DMS 273 (cell line): ENCODE results near the gene SEC23B.
A peak's percentile ranks its signal among the peaks of the same experiment; 100 is the strongest.

Experiments used
- DNase-seq: peaks from one replicate; lab custom pipeline; 2025; ENCODE audit not compliant: unreplicated experiment; lab: John Stamatoyannopoulos, UW

Gene SEC23B

GRCh38 chr20:18587665-18588573, 80.2 kb downstream of the SEC23B start, which contains the start of gene DTD1:
DTD1 (plus strand) TSS chr20:18588054; CDS start chr20:18588073, 19 bp downstream.
- DNase-seq = peak; percentile 97

- DNase-seq = no peak
Measured at GRCh38 chr20:18588574-18588933, 80.8 kb downstream of the SEC23B start.

- DNase-seq = no peak
Measured at GRCh38 chr20:18589941-18590674, 82.4 kb downstream of the SEC23B start.

GRCh38 chr20:18596270-18596669, 88.5 kb downstream of the SEC23B start:
- no peak for DNase-seq

GRCh38 chr20:18609741-18610140, 102.0 kb downstream of the SEC23B start:
- no peak for DNase-seq
